Measurements from ENCODE around the gene MTFMT.

MTFMT gene

GRCh38 chr15:64954395-64954794, 75.0 kb downstream of the MTFMT start:
- H3K27me3 ChIP-seq (ENCODE audit: insufficient read depth, poor library complexity, severe bottlenecking) = no peaks in the 10 kb centered on the region
- no peak for DNase-seq (ENCODE audit: low read depth in 1 of 2, low spot score in 1 of 2)
- TF ChIP-seq REST (IDR thresholded peaks at IDR 0.05; ENCODE audit: insufficient replicate concordance, low read depth) (no peak), GABPA (IDR thresholded peaks at IDR 0.05; ENCODE audit: low read depth) (no peak), SPI1 (IDR thresholded peaks at IDR 0.05; ENCODE audit: borderline replicate concordance, low read depth) (no peak), POLR2AphosphoS5 (IDR thresholded peaks at IDR 0.05; ENCODE audit: low read depth) (no peak), CTCF (IDR thresholded peaks at IDR 0.05; ENCODE audit: insufficient read depth, low read length) (no peak)
- no peak overlapping the region for H3K27ac ChIP-seq (replicated peaks)
- no peak overlapping the region for H3K4me3 ChIP-seq (replicated peaks; ENCODE audit: insufficient read depth, low read length)

GRCh38 chr15:64951777-64952418, 77.5 kb downstream of the MTFMT start:
- Histone ChIP-seq H3K27me3 (ENCODE audit: insufficient read depth, poor library complexity, severe bottlenecking) (no peaks in the 10 kb centered on the region), H3K27ac (replicated peaks) (no peak overlapping the region), H3K4me3 (replicated peaks; ENCODE audit: insufficient read depth, low read length) (no peak overlapping the region)
- TF ChIP-seq CTCF (IDR thresholded peaks at IDR 0.05; ENCODE audit: insufficient read depth, low read length) (no peak), REST (IDR thresholded peaks at IDR 0.05; ENCODE audit: insufficient replicate concordance, low read depth) (no peak), GABPA (IDR thresholded peaks at IDR 0.05; ENCODE audit: low read depth) (no peak), POLR2AphosphoS5 (IDR thresholded peaks at IDR 0.05; ENCODE audit: low read depth) (no peak), SPI1 (IDR thresholded peaks at IDR 0.05; ENCODE audit: borderline replicate concordance, low read depth) (no peak)
- no peak for DNase-seq (ENCODE audit: low read depth in 1 of 2, low spot score in 1 of 2)

Data from HL-60 (cell line).